ENCODE measurements around the gene TCIRG1. TPM values are rescaled to one million over a fixed set of nuclear protein-coding genes. Genes with fewer than 3 reads are reported as not detected.

TCIRG1 gene
- total RNA-seq, 1 donor: 134 TPM

GRCh38 chr11:68013611-68014156, 25.1 kb upstream of the TCIRG1 start:
- no peak for TF ChIP-seq CTCF (IDR thresholded peaks at IDR 0.05; ENCODE audit: insufficient read depth, low read depth, low read length)
- no peak overlapping the region for H3K4me3 ChIP-seq (ENCODE audit: low read depth, low read length)

GRCh38 chr11:68014157-68014946, 24.5 kb upstream of the TCIRG1 start:
- no peak overlapping the region for H3K4me3 ChIP-seq (ENCODE audit: low read depth, low read length)
- peak; percentile 92 for DNase-seq (ENCODE audit: low read depth)
- no peak for TF ChIP-seq CTCF (IDR thresholded peaks at IDR 0.05; ENCODE audit: insufficient read depth, low read depth, low read length)

More at GRCh38 chr11:68013611-68014156, 25.1 kb upstream of the TCIRG1 start:
- DNase-seq (ENCODE audit: low read depth): no peak

GRCh38 chr11:68014947-68015447, 23.8 kb upstream of the TCIRG1 start:
- no peak for DNase-seq (ENCODE audit: low read depth)
- no peak overlapping the region for H3K4me3 ChIP-seq (ENCODE audit: low read depth, low read length)
- no peak for TF ChIP-seq CTCF (IDR thresholded peaks at IDR 0.05; ENCODE audit: insufficient read depth, low read depth, low read length)

GRCh38 chr11:68015467-68015866, 23.4 kb upstream of the TCIRG1 start:
- H3K4me3 ChIP-seq (ENCODE audit: low read depth, low read length): no peak overlapping the region
- TF ChIP-seq CTCF (IDR thresholded peaks at IDR 0.05; ENCODE audit: insufficient read depth, low read depth, low read length): no peak
- no peak for DNase-seq (ENCODE audit: low read depth)

GRCh38 chr11:68016161-68016903, 22.5 kb upstream of the TCIRG1 start:
- H3K4me3 ChIP-seq (ENCODE audit: low read depth, low read length): no peak overlapping the region
- no peak for DNase-seq (ENCODE audit: low read depth)
- no peak for TF ChIP-seq CTCF (IDR thresholded peaks at IDR 0.05; ENCODE audit: insufficient read depth, low read depth, low read length)

GRCh38 chr11:68016904-68017817, 21.7 kb upstream of the TCIRG1 start:
- DNase-seq (ENCODE audit: low read depth): no peak

More at GRCh38 chr11:68016904-68017817, 21.7 kb upstream of the TCIRG1 start:
- TF ChIP-seq CTCF (IDR thresholded peaks at IDR 0.05; ENCODE audit: insufficient read depth, low read depth, low read length): no peak
- no peak overlapping the region for H3K4me3 ChIP-seq (ENCODE audit: low read depth, low read length)
